K562 (cell line): ENCODE measurements around the gene KASH5. TPM values are rescaled to one million over a fixed set of nuclear protein-coding genes. Genes with fewer than 3 reads are reported as not detected.

Experiments
- HMGN3 ChIP-seq: IDR thresholded peaks from 2 replicates; pipeline ENCODE4 v1.6.1; 2011; ENCODE audit warnings: borderline replicate concordance, low read depth, mild to moderate bottlenecking, mixed read lengths, low read length; ENCODE audit not compliant: insufficient read length; ENCODE audit errors: extremely low read depth
- HNRNPUL1 ChIP-seq: fragments of 200-400 bp; formaldehyde crosslinking; IDR thresholded peaks from 2 replicates; pipeline ENCODE4 v1.6.1; 2017; ENCODE audit warnings: low read length
- NR2C1 ChIP-seq, 2 experiments: fragments of 450-650 bp; IDR thresholded peaks; 2 replicates each; pipeline ENCODE4 v1.6.1; 2017; ENCODE audit warnings: mild to moderate bottlenecking in 2 of 2, antibody characterized with exemption in 1 of 2, inconsistent platforms in 1 of 2, missing compliant biosample characterization in 1 of 2, missing genetic modification characterization in 1 of 2
- PYGO2 ChIP-seq: fragments of 450-650 bp; IDR thresholded peaks from 2 replicates; pipeline ENCODE4 v1.6.1; 2016; ENCODE audit warnings: mild to moderate bottlenecking, missing genetic modification characterization, moderate library complexity, missing compliant biosample characterization
- TCF15 ChIP-seq: fragments of 250-450 bp; sonication (Bioruptor Pico); IDR thresholded peaks from 2 replicates; pipeline ENCODE4 v1.8.0; 2022; ENCODE audit warnings: moderate library complexity, mild to moderate bottlenecking, inconsistent platforms
- TCF3 ChIP-seq: sonication (generic); formaldehyde crosslinking; IDR thresholded peaks from 2 replicates; pipeline ENCODE4 v1.4.0; 2020; ENCODE audit warnings: mild to moderate bottlenecking, missing genetic modification reagents
- THAP12 ChIP-seq: fragments of 250-450 bp; sonication (Bioruptor Pico); IDR thresholded peaks from 2 replicates; pipeline ENCODE4 v1.9.0; 2021; ENCODE audit warnings: mild to moderate bottlenecking, inconsistent platforms
- ZBTB40 ChIP-seq, 2 experiments: fragments of 450-650 bp in 1 of 2; sonication (generic) in 1 of 2; formaldehyde crosslinking in 1 of 2; IDR thresholded peaks; 2 replicates each; pipeline versions ENCODE4 v1.7.1 to v1.9.0; 2016 to 2022; ENCODE audit warnings: inconsistent platforms in 1 of 2, mild to moderate bottlenecking in 1 of 2, missing genetic modification reagents in 1 of 2
- ZNF644 ChIP-seq: fragments of 200-800 bp; sonication (Bioruptor generic); IDR thresholded peaks from 2 replicates; pipeline ENCODE4 v1.6.1; 2016; ENCODE audit warnings: low read depth, missing genetic modification characterization, missing compliant biosample characterization
- ZNF780A ChIP-seq: fragments of 250-450 bp; sonication (Bioruptor Pico); IDR thresholded peaks from 2 replicates; pipeline ENCODE4 v1.5.0; 2021; ENCODE audit warnings: mild to moderate bottlenecking
- polyA plus RNA-seq, 8 experiments: library from polyadenylated mRNA; depleted of rRNA in 4 of 8; stranded (reverse) in 5 of 8; unstranded in 3 of 8; fragments of >200 nt; fragmentation: Nextera tagmentation in 2 of 8; fragmentation: Illumina TruSeq in 1 of 8; extraction: Ambion mirVana in 2 of 8; extraction: Trizol in 1 of 8; gene quantifications; 2 replicates each; pipeline versions ENCODE4 v1.2.1 to v1.2.3, GENCODE V29; 2011 to 2014; ENCODE audit warnings: inconsistent platforms in 1 of 8, missing spikeins in 1 of 8
- total RNA-seq, 7 experiments: library from RNA; depleted of rRNA in 6 of 7; stranded (reverse); fragments of >200 nt in 6 of 7; fragmentation: Illumina TruSeq in 2 of 7; extraction: Trizol in 2 of 7; gene quantifications; 2 replicates each; pipeline versions ENCODE4 v1.2.1 to v1.2.3, GENCODE V29; 2011 to 2021; ENCODE audit warnings: low replicate concordance in 1 of 7
- TF ChIP-seq, protein P1 (sequence below): sonication (generic); formaldehyde crosslinking; IDR thresholded peaks from 2 replicates; pipeline ENCODE4 v1.8.0; 2022; ENCODE audit warnings: missing genetic modification reagents, mild to moderate bottlenecking, borderline replicate concordance

The KASH5 gene
- total and polyA plus RNA-seq, 9 of the 15 experiments (the other 6 are each of a cell fraction or from before 2014, with no cell fraction given): 0.07 to 0.84 (median 0.34) TPM; not detected in 1

- peak; percentile 57; the same call in 1 of the 2 replicates for TF ChIP-seq THAP12 (CRISPR knock-in tag)
- peak; percentile 73 for TF ChIP-seq HMGN3
- no peak for TF ChIP-seq TCF15
- TF ChIP-seq PYGO2 (tag): no peak
- no peak for TF ChIP-seq HNRNPUL1
- TF ChIP-seq ZNF644 (tag): no peak
- TF ChIP-seq NR2C1 (IDR thresholded peaks at IDR 0.05): peak; percentile 22; the same call in 1 of the 2 replicates
- no peak for TF ChIP-seq NR2C1 (tag; IDR thresholded peaks at IDR 0.05)
- no peak; the same call in 1 of the 2 replicates for TF ChIP-seq ZNF780A (CRISPR knock-in tag)
- TF ChIP-seq, protein P1, sequence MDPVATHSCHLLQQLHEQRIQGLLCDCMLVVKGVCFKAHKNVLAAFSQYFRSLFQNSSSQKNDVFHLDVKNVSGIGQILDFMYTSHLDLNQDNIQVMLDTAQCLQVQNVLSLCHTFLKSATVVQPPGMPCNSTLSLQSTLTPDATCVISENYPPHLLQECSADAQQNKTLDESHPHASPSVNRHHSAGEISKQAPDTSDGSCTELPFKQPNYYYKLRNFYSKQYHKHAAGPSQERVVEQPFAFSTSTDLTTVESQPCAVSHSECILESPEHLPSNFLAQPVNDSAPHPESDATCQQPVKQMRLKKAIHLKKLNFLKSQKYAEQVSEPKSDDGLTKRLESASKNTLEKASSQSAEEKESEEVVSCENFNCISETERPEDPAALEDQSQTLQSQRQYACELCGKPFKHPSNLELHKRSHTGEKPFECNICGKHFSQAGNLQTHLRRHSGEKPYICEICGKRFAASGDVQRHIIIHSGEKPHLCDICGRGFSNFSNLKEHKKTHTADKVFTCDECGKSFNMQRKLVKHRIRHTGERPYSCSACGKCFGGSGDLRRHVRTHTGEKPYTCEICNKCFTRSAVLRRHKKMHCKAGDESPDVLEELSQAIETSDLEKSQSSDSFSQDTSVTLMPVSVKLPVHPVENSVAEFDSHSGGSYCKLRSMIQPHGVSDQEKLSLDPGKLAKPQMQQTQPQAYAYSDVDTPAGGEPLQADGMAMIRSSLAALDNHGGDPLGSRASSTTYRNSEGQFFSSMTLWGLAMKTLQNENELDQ (CRISPR knock-in tag): no peak
- TF ChIP-seq TCF3 (CRISPR knock-in tag): no peak
- TF ChIP-seq ZBTB40 (IDR thresholded peaks at IDR 0.05): no peak
- no peak for TF ChIP-seq ZBTB40 (CRISPR knock-in tag; IDR thresholded peaks at IDR 0.05)
Observed at GRCh38 chr19:49453013-49453756, 65.1 kb downstream of the KASH5 start, which contains the start of gene ALDH16A1 (continued).
